Kidney (tissue), 14 donors: ENCODE measurements around the gene OTOF. TPM values are rescaled to one million over a fixed set of nuclear protein-coding genes. Genes with fewer than 3 reads are reported as not detected.

Experiments used
- DNase-seq, 5 donors: peaks; one replicate each; pipeline ENCODE4 v3.0.0-alpha.2; 2013 to 2020
- FAIRE-seq: peaks from 2 replicates; lab custom pipeline; 2012; peaks lifted over from hg19 to GRCh38; lab: Jason Lieb, UNC
- H3K27ac ChIP-seq, 2 donors: one replicate each; pipeline ENCODE4 v1.7.0; 2013; ENCODE audit warnings: low read depth in 2 of 2, low read length in 2 of 2, inconsistent platforms in 1 of 2
- H3K27me3 ChIP-seq: one replicate; pipeline ENCODE4 v1.7.1; 2013; ENCODE audit warnings: low read length, inconsistent platforms; ENCODE audit not compliant: control insufficient read depth, insufficient read depth
- H3K36me3 ChIP-seq, 3 donors: one replicate each; pipeline versions ENCODE4 v1.7.0 to v1.7.1; 2013; ENCODE audit warnings: low read length in 3 of 3, control low read depth in 1 of 3, inconsistent platforms in 1 of 3; ENCODE audit not compliant: insufficient read depth in 3 of 3, control insufficient read depth in 2 of 3
- H3K4me1 ChIP-seq, 3 donors: one replicate each; pipeline versions ENCODE4 v1.7.0 to v1.7.1; 2013; ENCODE audit warnings: low read length in 3 of 3, inconsistent platforms in 1 of 3, low read depth in 1 of 3; ENCODE audit not compliant: control insufficient read depth in 2 of 3, insufficient read depth in 2 of 3
- H3K4me3 ChIP-seq, 3 donors: one replicate each; pipeline versions ENCODE4 v1.7.0 to v1.8.1; 2013; ENCODE audit warnings: low read length in 3 of 3, control low read depth in 1 of 3, inconsistent platforms in 1 of 3
- H3K9ac ChIP-seq, 3 donors: one replicate each; pipeline versions ENCODE4 v1.7.0 to v1.7.1; 2013; ENCODE audit warnings: low read length in 3 of 3, control low read depth in 1 of 3, inconsistent platforms in 1 of 3
- H3K9me3 ChIP-seq, 3 donors: one replicate each; pipeline versions ENCODE4 v1.7.0 to v1.7.1; 2013; ENCODE audit warnings: low read length in 3 of 3, control low read depth in 1 of 3, inconsistent platforms in 1 of 3; ENCODE audit not compliant: control insufficient read depth in 2 of 3, insufficient read depth in 1 of 3
- intact Hi-C: fragments of 100-400 bp; cut with DNase I; formaldehyde crosslinking; loops from one replicate; pipeline ENCODE4 v1.11.1; 2022
- polyA plus RNA-seq: library from polyadenylated mRNA; stranded (reverse); fragments of 350-450 nt; fragmentation: Illumina TruSeq; extraction: RNeasy Lipid Tissue Mini Kit (QIAGEN cat#74804); gene quantifications from one replicate; pipeline ENCODE4 v1.2.3, GENCODE V29; 2014; ENCODE audit warnings: low read depth, low replicate concordance; ENCODE audit not compliant: insufficient read depth
- total RNA-seq: library from RNA; stranded (reverse); fragmentation: NEBNext Ultra II Directional; extraction: Animal tissue kit (Norgen Biotek cat#: 25700); gene quantifications from one replicate; pipeline ENCODE4 v1.2.1, GENCODE V29; 2021
- TF ChIP-seq, protein P1 (sequence below): IDR thresholded peaks from 3 replicates; pipeline ENCODE4 v1.5.1; 2012; ENCODE audit warnings: mild to moderate bottlenecking, moderate library complexity, borderline replicate concordance; ENCODE audit not compliant: insufficient read depth; ENCODE audit errors: extremely low read depth
- donor health status: control.
- donor health status: control.
- donor health status: control.
- donor health status: control.
- donor health status: control.
- donor health status: DM: yes; HTN: yes; CAD: no.
- donor health status: Normal renal cell carcinoma (clear cell type).

Gene OTOF
- total and polyA plus RNA-seq, 2 donors from 2014 or later, result 0.16 TPM; not detected in 1

- DNase-seq, result no peak
- intact Hi-C loops, result no loop called here
- Histone ChIP-seq H3K27ac (no peak overlapping the region), H3K9me3 (no peaks in the 10 kb centered on the region), H3K36me3 (no peaks in the 10 kb centered on the region), H3K9ac (no peak overlapping the region), H3K27me3 (no peaks in the 10 kb centered on the region), H3K4me1 (no peaks in the 10 kb centered on the region), H3K4me3 (peak overlapping the region in 1 of 3 donors; percentile 39)
- no peak for FAIRE-seq
- TF ChIP-seq, protein P1, sequence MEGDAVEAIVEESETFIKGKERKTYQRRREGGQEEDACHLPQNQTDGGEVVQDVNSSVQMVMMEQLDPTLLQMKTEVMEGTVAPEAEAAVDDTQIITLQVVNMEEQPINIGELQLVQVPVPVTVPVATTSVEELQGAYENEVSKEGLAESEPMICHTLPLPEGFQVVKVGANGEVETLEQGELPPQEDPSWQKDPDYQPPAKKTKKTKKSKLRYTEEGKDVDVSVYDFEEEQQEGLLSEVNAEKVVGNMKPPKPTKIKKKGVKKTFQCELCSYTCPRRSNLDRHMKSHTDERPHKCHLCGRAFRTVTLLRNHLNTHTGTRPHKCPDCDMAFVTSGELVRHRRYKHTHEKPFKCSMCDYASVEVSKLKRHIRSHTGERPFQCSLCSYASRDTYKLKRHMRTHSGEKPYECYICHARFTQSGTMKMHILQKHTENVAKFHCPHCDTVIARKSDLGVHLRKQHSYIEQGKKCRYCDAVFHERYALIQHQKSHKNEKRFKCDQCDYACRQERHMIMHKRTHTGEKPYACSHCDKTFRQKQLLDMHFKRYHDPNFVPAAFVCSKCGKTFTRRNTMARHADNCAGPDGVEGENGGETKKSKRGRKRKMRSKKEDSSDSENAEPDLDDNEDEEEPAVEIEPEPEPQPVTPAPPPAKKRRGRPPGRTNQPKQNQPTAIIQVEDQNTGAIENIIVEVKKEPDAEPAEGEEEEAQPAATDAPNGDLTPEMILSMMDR, result no peak
Observed at GRCh38 chr2:26412091-26412673, 65.7 kb downstream of the OTOF start.

DNA sequence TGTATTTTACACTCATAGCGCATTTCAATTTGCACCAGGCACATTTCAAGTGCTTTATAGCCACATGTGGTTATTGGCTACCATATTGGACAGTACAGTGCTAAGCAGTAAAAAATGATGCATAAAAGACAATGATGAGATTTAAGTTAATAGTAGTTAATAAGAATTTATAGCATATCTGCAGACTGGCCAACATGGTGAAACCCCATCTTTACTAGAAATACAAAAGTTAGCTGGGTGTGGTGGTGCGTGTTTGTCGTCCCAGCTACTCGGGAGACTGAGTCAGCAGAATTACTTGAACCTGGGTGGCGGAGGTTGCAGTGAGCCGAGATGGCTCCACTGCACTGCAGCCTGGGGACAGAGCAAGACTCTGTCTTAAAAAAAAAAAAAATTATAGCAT, 66.5 kb downstream of the OTOF start:
- DNase-seq (no peak), FAIRE-seq (no peak)
- Histone ChIP-seq H3K4me1 (no peaks in the 10 kb centered on the region), H3K4me3 (no peak overlapping the region), H3K27ac (no peak overlapping the region), H3K36me3 (no peaks in the 10 kb centered on the region), H3K27me3 (no peaks in the 10 kb centered on the region), H3K9me3 (no peaks in the 10 kb centered on the region), H3K9ac (no peak overlapping the region)
- intact Hi-C loops, result no loop called here
- TF ChIP-seq, protein P1, result no peak

DNA sequence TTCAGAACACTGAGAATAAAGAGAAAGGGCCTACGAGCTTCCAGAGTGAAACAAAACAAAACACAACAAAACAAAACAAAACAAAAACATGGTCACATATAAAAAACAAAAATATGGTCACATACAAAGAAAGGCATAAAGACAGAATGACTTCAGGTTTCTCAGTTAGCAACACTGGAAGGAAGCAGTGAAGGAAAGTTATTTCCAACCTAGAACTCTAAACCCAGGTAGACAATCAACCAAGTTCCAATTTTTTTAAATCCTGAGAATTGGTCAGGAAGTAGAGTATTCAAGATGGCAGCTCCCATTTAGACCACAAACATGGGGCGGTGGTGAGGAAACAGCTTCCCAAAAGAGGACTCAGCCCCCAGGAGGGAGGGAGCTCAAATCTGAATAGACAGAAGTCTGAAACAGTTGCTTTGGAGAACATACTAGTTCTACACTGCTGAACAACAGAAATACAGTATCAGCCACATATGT, 67.1 kb downstream of the OTOF start:
- FAIRE-seq (no peak), DNase-seq (no peak)
- TF ChIP-seq, protein P1, result no peak
- intact Hi-C loops, result no loop called here
- no peak overlapping the region for H3K4me3 ChIP-seq
- no peak overlapping the region for H3K27ac ChIP-seq
- no peaks in the 10 kb centered on the region for H3K36me3 ChIP-seq
- no peak overlapping the region for H3K9ac ChIP-seq
- no peaks in the 10 kb centered on the region for H3K9me3 ChIP-seq
- H3K4me1 ChIP-seq, result no peaks in the 10 kb centered on the region
- no peaks in the 10 kb centered on the region for H3K27me3 ChIP-seq

DNA sequence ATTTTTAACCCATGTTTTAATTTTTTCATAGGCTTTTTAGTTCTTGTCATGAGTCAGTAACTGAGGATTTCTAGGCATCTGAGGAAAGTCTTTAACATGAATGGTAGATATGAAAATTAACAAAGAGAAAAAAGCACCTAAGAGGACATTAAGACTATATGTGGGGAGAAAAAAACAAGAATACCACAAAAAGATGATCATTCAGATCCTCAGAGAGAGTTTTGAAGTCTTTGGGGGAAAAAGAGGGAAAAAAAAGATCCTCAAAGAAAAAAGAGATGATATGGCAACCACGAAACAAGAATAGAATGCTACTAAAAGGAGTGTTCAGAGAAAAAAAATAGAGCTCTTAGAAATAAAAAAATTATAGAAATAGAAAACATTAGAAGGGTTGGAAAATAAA, 68.1 kb downstream of the OTOF start:
- Histone ChIP-seq H3K9me3 (no peaks in the 10 kb centered on the region), H3K9ac (no peak overlapping the region), H3K4me1 (no peaks in the 10 kb centered on the region), H3K36me3 (no peaks in the 10 kb centered on the region), H3K27ac (no peak overlapping the region), H3K4me3 (no peak overlapping the region), H3K27me3 (no peaks in the 10 kb centered on the region)
- no peak for DNase-seq
- TF ChIP-seq, protein P1, result no peak
- FAIRE-seq, result no peak
- intact Hi-C loops, result no loop called here
